Activated B cell treated with CpG ODN at 0.5 μM for 24 hours (primary cell): Measurements from ENCODE around the gene MTHFR. TPM values are rescaled to one million over a fixed set of nuclear protein-coding genes. Genes with fewer than 3 reads are reported as not detected.

Experiments
- ATAC-seq: fragments of 200-7000 bp; cut with Tn5 transposase; one replicate; pipeline ENCODE4 v1.10.0; 2021; ENCODE audit warnings: low read depth, mild to moderate bottlenecking, moderate library complexity
- CTCF ChIA-PET: fragments of 350-600 bp; sonication (Branson Sonifier 250); formaldehyde crosslinking; loops from one replicate; lab custom pipeline; 2021; ENCODE audit warnings: antibody characterized with exemption; lab: Charles Lee
- POLR2A ChIA-PET: fragments of 350-600 bp; sonication (Branson Sonifier 250); formaldehyde crosslinking; loops from one replicate; lab custom pipeline; 2021; ENCODE audit warnings: antibody characterized with exemption; lab: Charles Lee
- DNase-seq: peaks from one replicate; pipeline ENCODE4 v3.0.0; 2022
- H3K27ac Mint-ChIP-seq: one replicate; pipeline ENCODE4 v1.8.0; 2020; ENCODE audit warnings: mixed read lengths
- H3K27me3 Mint-ChIP-seq: one replicate; pipeline ENCODE4 v1.8.0; 2021; ENCODE audit warnings: mixed read lengths
- H3K36me3 Mint-ChIP-seq: one replicate; pipeline ENCODE4 v1.8.0; 2021; ENCODE audit warnings: low read depth, mixed read lengths
- H3K4me1 Mint-ChIP-seq: one replicate; pipeline ENCODE4 v1.8.0; 2021; ENCODE audit warnings: mixed read lengths
- H3K4me3 Mint-ChIP-seq: one replicate; pipeline ENCODE4 v1.8.0; 2020; ENCODE audit warnings: mild to moderate bottlenecking, mixed read lengths
- H3K9me3 Mint-ChIP-seq: one replicate; pipeline ENCODE4 v1.8.0; 2020; ENCODE audit warnings: mixed read lengths
- intact Hi-C: fragments of 100-400 bp; cut with micrococcal nuclease; formaldehyde crosslinking; loops from one replicate; pipeline ENCODE4 v1.15.1; 2024
- total RNA-seq: library from RNA; stranded (reverse); gene quantifications from 2 replicates; pipeline ENCODE4 v1.2.3, GENCODE V29; 2022
- TF ChIP-seq, protein P1 (sequence below): fragments of 200-600 bp; IDR thresholded peaks from one replicate; pipeline ENCODE4 v1.8.0; 2022; ENCODE audit warnings: antibody characterized with exemption, mild to moderate bottlenecking

The MTHFR gene
- total RNA-seq, 1 donor from 2014 or later = 56.9 TPM

GRCh38 chr1:11761285-11761684 is 44.5 kb downstream of the MTHFR start:
- intact Hi-C loops = no loop called here
- TF ChIP-seq, protein P1, sequence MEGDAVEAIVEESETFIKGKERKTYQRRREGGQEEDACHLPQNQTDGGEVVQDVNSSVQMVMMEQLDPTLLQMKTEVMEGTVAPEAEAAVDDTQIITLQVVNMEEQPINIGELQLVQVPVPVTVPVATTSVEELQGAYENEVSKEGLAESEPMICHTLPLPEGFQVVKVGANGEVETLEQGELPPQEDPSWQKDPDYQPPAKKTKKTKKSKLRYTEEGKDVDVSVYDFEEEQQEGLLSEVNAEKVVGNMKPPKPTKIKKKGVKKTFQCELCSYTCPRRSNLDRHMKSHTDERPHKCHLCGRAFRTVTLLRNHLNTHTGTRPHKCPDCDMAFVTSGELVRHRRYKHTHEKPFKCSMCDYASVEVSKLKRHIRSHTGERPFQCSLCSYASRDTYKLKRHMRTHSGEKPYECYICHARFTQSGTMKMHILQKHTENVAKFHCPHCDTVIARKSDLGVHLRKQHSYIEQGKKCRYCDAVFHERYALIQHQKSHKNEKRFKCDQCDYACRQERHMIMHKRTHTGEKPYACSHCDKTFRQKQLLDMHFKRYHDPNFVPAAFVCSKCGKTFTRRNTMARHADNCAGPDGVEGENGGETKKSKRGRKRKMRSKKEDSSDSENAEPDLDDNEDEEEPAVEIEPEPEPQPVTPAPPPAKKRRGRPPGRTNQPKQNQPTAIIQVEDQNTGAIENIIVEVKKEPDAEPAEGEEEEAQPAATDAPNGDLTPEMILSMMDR = no peak
- Mint-ChIP-seq H3K9me3 (no peaks in the 10 kb centered on the region), H3K36me3 (no peaks in the 10 kb centered on the region), H3K27me3 (peaks cover 18% of the 10 kb centered on the region), H3K4me3 (no peak overlapping the region), H3K4me1 (peaks cover 7% of the 10 kb centered on the region), H3K27ac (no peak overlapping the region)
- POLR2A ChIA-PET = no interaction called here
- CTCF ChIA-PET = no interaction called here
- ATAC-seq = no peak
- DNase-seq = no peak

DNA sequence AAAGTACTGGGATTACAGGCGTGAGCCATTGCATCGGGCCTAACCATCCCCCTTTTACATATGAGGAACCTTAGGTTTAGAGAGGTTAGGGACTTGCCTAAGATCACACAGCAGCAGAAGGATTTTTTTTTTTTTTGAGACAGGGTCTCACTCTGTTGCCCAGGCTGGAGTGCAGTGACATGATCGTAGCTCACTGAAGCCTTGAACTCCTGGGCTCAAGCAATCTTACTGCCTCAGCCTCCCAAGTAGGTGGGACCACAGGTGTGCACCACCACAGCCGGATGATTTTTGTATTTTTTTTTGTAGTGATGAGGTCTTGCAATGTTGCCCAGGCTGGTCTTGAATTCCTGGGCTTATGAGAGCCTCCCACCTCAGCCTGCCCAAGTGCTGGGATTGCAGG is 46.0 kb downstream of the MTHFR start:
- H3K9me3 Mint-ChIP-seq = no peaks in the 10 kb centered on the region
- no peak overlapping the region for H3K27ac Mint-ChIP-seq
- peaks cover 16% of the 10 kb centered on the region for H3K27me3 Mint-ChIP-seq
- no peak overlapping the region for H3K4me3 Mint-ChIP-seq
- ATAC-seq (no peak), DNase-seq (no peak)
- no peaks in the 10 kb centered on the region for H3K36me3 Mint-ChIP-seq
- POLR2A ChIA-PET = no interaction called here
- TF ChIP-seq, protein P1 = no peak
- intact Hi-C loops = no loop called here
- H3K4me1 Mint-ChIP-seq = peaks cover 7% of the 10 kb centered on the region
- CTCF ChIA-PET = no interaction called here

- no peak for ATAC-seq
- Mint-ChIP-seq H3K9me3 (no peaks in the 10 kb centered on the region), H3K27me3 (peaks cover 8% of the 10 kb centered on the region), H3K4me3 (no peak overlapping the region), H3K27ac (no peak overlapping the region), H3K36me3 (no peaks in the 10 kb centered on the region), H3K4me1 (peaks cover 5% of the 10 kb centered on the region)
- ChIA-PET POLR2A (no interaction called here), CTCF (no interaction called here)
- intact Hi-C loops = no loop called here
- TF ChIP-seq, protein P1 = no peak
- no peak for DNase-seq
These were observed 48.7 kb downstream of the MTHFR start for GRCh38 chr1:11757047-11757446.

GRCh38 chr1:11753555-11754208 is 52.1 kb downstream of the MTHFR start:
- no peak overlapping the region for H3K4me3 Mint-ChIP-seq
- H3K9me3 Mint-ChIP-seq = no peaks in the 10 kb centered on the region
- H3K27ac Mint-ChIP-seq = no peak overlapping the region
- DNase-seq (no peak), ATAC-seq (no peak)
- H3K27me3 Mint-ChIP-seq = peaks cover 1% of the 10 kb centered on the region
- ChIA-PET CTCF (no interaction called here), POLR2A (no interaction called here)
- TF ChIP-seq, protein P1 = no peak
- H3K4me1 Mint-ChIP-seq = peaks cover 6% of the 10 kb centered on the region
- H3K36me3 Mint-ChIP-seq = peaks cover 6% of the 10 kb centered on the region
- intact Hi-C loops = no loop called here

DNA sequence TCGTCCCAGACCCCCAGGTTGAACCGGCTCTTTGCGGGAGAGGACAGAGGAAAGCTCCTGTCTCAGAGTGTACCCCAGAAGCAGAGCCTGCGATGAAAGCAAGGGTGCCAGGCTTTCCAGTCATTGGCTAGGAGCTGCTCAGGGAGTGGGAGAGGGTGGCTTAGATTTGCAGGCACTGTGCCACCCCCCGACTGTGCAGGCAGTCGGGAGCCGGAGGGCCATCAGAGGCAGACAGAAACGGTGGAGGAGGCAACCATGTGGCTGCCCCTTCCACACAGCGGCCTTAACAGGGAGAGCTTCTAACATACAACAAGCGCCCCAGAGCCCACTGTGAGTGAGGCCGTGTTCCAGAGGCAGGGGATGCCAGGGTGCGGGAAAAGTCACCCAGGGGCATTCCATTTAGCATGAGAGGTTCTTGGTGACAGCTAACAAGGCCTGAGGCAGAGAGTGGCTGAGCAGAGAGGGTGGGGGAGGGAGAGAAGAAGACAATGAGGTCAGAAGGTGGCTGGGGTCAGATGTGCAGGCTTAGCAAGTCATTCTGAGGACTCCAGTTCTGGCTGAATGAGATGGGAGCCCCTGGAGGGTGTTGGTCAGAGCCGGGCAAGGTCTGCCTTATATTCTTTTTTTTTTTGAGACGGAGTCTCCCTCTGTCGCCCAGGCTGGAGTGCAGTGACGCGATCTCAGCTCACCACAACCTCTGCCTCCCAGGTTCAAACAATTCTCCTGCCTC is 53.2 kb downstream of the MTHFR start:
- Mint-ChIP-seq H3K27ac (no peak overlapping the region), H3K4me3 (no peak overlapping the region), H3K4me1 (peaks cover 6% of the 10 kb centered on the region), H3K36me3 (peaks cover 6% of the 10 kb centered on the region), H3K27me3 (peaks cover 1% of the 10 kb centered on the region), H3K9me3 (no peaks in the 10 kb centered on the region)
- ChIA-PET CTCF (interaction anchor here (1.1 kb wide), 1 partner anchor 109 kb away, joined by 4 read pairs; no protein-coding TSS in a partner anchor), POLR2A (no interaction called here)
- TF ChIP-seq, protein P1 = no peak
- ATAC-seq (no peak), DNase-seq (no peak)
- intact Hi-C loops = no loop called here
